Fibroblast of lung (primary cell): ENCODE measurements around the gene C6orf52. TPM values are rescaled to one million over a fixed set of nuclear protein-coding genes. Genes with fewer than 3 reads are reported as not detected.

Experiments
- DNase-seq, 2 donors: peaks; one replicate each; pipeline versions ENCODE4 v3.0.0 to v3.0.0-alpha.2; 2010; ENCODE audit warnings: low read depth in 2 of 2
- H2AFZ ChIP-seq: 2 replicates; pipeline ENCODE4 v1.5.1; 2012; ENCODE audit warnings: low read length, control low read depth, inconsistent platforms
- H3K27ac ChIP-seq: 2 replicates; pipeline ENCODE4 v1.5.1; 2011; ENCODE audit warnings: low read length, control low read depth; ENCODE audit not compliant: insufficient read depth
- H3K27me3 ChIP-seq: 2 replicates; pipeline ENCODE4 v1.5.1; 2011; ENCODE audit warnings: mild to moderate bottlenecking, low read length; ENCODE audit not compliant: control insufficient read depth, insufficient read depth
- H3K36me3 ChIP-seq: 2 replicates; pipeline ENCODE4 v1.5.1; 2011; ENCODE audit warnings: low read length; ENCODE audit not compliant: control insufficient read depth, insufficient read depth
- H3K4me1 ChIP-seq: 2 replicates; pipeline ENCODE4 v1.5.1; 2011; ENCODE audit warnings: low read length; ENCODE audit not compliant: control insufficient read depth, insufficient read depth; ENCODE audit errors: extremely low read depth
- H3K4me2 ChIP-seq: 2 replicates; pipeline ENCODE4 v1.5.1; 2011; ENCODE audit warnings: low read length, control low read depth; ENCODE audit not compliant: insufficient read depth; ENCODE audit errors: extremely low read depth
- H3K4me3 ChIP-seq, 4 experiments: fragments of 200-600 bp in 1 of 4; sonication (generic) in 1 of 4; replicated peaks in 1 of 4; 2 replicates each; pipeline ENCODE4 v1.5.1; 2011 to 2016; ENCODE audit warnings: low read length in 4 of 4, low read depth in 3 of 4, mild to moderate bottlenecking in 3 of 4, control low read depth in 2 of 4, inconsistent platforms in 1 of 4, mixed read lengths in 1 of 4; ENCODE audit not compliant: insufficient read depth in 1 of 4; ENCODE audit errors: control extremely low read depth in 1 of 4
- H3K79me2 ChIP-seq: 2 replicates; pipeline ENCODE4 v1.5.1; 2012; ENCODE audit warnings: mild to moderate bottlenecking, low read length, inconsistent platforms; ENCODE audit not compliant: control insufficient read depth, insufficient read depth
- H3K9ac ChIP-seq: 2 replicates; pipeline ENCODE4 v1.5.1; 2011; ENCODE audit warnings: mild to moderate bottlenecking, low read length, control low read depth; ENCODE audit not compliant: insufficient read depth
- H3K9me3 ChIP-seq: 2 replicates; pipeline ENCODE4 v1.5.1; 2012; ENCODE audit warnings: low read depth, low read length; ENCODE audit not compliant: control insufficient read depth, insufficient read depth
- H4K20me1 ChIP-seq: 2 replicates; pipeline ENCODE4 v1.5.1; 2011; ENCODE audit warnings: low read length; ENCODE audit not compliant: control insufficient read depth, insufficient read depth; ENCODE audit errors: extremely low read depth
- EZH2 ChIP-seq: IDR thresholded peaks from 2 replicates; pipeline ENCODE4 v1.5.1; 2012; ENCODE audit warnings: low read length, control low read depth, mild to moderate bottlenecking; ENCODE audit errors: missing control alignments
- polyA plus RNA-seq, 2 donors: library from polyadenylated mRNA; depleted of rRNA in 1 of 2; stranded (reverse) in 1 of 2; unstranded in 1 of 2; fragments of >200 nt; gene quantifications; 2 replicates each; pipeline ENCODE4 v1.2.1, GENCODE V29; 2011 to 2012; ENCODE audit warnings: missing spikeins in 1 of 2
- total RNA-seq: library from RNA; depleted of rRNA; stranded (reverse); fragments of >200 nt; gene quantifications from 2 replicates; pipeline ENCODE4 v1.2.1, GENCODE V29; 2014
- TF ChIP-seq, protein P1 (sequence below), 2 donors: IDR thresholded peaks in 1 of 2; conservative IDR thresholded peaks in 1 of 2; 1 replicate in 1 of 2; 2 replicates in 1 of 2; pipeline ENCODE4 v1.5.1; 2011 to 2012; ENCODE audit warnings: low read length in 2 of 2, control low read depth in 1 of 2, inconsistent platforms in 1 of 2, low read depth in 1 of 2, mild to moderate bottlenecking in 1 of 2

The C6orf52 gene
- total and polyA plus RNA-seq, 2 donors (not counting 1 experiment from before 2014, with no cell fraction given), result 0.26 to 0.33 TPM

DNA sequence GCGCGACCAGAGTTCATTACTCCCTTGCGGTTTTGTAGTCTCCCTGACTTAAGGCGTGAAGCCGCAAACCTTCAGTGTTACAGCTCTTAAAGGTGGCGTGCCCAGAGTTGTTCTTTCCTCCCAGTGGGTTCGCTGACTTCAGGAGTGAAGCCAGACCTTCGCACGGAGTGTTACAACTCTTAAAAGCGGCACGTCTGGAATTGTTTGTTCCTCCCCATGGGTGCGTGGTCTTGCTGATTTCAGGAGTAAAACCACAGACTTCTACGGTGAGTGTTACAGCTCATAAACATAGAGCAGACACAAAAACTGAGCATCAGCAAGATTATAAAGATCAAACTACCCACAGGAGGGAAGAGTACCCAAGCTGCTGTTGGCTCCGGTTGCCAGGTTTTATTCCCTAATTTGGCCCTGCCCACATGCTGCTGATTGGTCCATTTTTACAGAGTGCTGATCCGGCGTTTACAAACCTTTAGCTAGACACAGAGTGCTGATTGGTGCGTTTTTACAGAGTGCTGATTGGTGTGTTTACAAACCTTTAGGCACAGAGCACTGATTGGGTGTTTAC is 38.8 kb upstream of the C6orf52 start:
- Histone ChIP-seq H3K36me3 (no peaks in the 10 kb centered on the region), H4K20me1 (no peaks in the 10 kb centered on the region), H3K4me3 (no peak overlapping the region), H3K79me2 (no peaks in the 10 kb centered on the region), H3K27ac (no peak overlapping the region), H3K9me3 (no peaks in the 10 kb centered on the region), H3K4me2 (no peak overlapping the region), H3K27me3 (no peaks in the 10 kb centered on the region), H2AFZ (no peak overlapping the region), H3K4me1 (peaks cover 4% of the 10 kb centered on the region), H3K9ac (no peak overlapping the region)
- TF ChIP-seq, protein P1, sequence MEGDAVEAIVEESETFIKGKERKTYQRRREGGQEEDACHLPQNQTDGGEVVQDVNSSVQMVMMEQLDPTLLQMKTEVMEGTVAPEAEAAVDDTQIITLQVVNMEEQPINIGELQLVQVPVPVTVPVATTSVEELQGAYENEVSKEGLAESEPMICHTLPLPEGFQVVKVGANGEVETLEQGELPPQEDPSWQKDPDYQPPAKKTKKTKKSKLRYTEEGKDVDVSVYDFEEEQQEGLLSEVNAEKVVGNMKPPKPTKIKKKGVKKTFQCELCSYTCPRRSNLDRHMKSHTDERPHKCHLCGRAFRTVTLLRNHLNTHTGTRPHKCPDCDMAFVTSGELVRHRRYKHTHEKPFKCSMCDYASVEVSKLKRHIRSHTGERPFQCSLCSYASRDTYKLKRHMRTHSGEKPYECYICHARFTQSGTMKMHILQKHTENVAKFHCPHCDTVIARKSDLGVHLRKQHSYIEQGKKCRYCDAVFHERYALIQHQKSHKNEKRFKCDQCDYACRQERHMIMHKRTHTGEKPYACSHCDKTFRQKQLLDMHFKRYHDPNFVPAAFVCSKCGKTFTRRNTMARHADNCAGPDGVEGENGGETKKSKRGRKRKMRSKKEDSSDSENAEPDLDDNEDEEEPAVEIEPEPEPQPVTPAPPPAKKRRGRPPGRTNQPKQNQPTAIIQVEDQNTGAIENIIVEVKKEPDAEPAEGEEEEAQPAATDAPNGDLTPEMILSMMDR (conservative IDR thresholded peaks at IDR 0.05 in 1 of 2, IDR thresholded peaks at IDR 0.05 in 1 of 2; ENCODE audit: low read depth in 1 of 2, low read length in 2 of 2), result no peak
- no peak for TF ChIP-seq EZH2
- peak in 1 of 2 donors; percentile 56 for DNase-seq

DNA sequence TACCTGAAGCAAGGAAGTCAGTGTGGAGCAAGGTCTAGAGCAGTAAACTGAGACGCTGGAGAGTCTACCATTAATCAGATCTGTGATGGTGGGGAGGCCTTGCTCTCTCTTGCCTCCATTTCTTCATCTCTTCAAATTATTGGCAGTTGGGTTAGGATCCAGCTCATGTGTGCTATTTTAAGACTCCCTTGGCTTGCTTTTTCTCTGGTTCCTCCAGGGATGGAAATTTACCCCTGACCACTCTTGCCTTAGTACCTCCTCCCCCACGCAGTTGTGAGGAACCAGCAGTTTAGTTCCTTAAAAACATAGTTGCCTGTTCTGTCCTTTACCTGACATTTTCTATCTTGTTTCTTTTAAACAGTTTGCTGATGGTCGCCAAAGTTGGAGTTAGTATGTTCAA is 35.8 kb upstream of the C6orf52 start:
- Histone ChIP-seq H3K4me1 (peaks cover 4% of the 10 kb centered on the region), H2AFZ (no peak overlapping the region), H3K27me3 (no peaks in the 10 kb centered on the region), H3K4me3 (no peak overlapping the region), H3K9me3 (no peaks in the 10 kb centered on the region), H3K36me3 (peaks cover 2% of the 10 kb centered on the region), H3K27ac (no peak overlapping the region), H3K4me2 (no peak overlapping the region), H4K20me1 (no peaks in the 10 kb centered on the region), H3K79me2 (no peaks in the 10 kb centered on the region), H3K9ac (no peak overlapping the region)
- no peak for DNase-seq
- TF ChIP-seq, protein P1 (conservative IDR thresholded peaks at IDR 0.05 in 1 of 2, IDR thresholded peaks at IDR 0.05 in 1 of 2; ENCODE audit: low read depth in 1 of 2, low read length in 2 of 2), result no peak
- TF ChIP-seq EZH2, result no peak

DNA sequence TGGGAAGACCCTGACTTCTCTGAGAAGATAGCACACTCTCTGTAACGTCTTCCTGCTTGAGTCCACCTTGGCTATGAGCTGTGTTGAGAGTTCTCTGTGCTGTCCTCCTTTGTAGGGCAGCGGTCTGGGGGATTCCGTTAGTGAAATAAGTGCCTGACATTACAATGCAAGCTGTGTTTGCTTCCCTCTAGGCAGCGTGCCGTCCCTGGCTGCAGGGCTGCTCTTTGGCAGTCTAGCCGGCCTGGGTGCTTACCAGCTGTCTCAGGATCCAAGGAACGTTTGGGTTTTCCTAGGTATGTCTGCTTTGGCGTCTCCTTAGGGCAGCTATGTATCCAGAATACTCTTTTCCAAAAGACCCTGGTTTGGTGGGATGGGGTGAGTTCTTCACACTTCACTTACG is 31.3 kb upstream of the C6orf52 start:
- H3K9me3 ChIP-seq, result no peaks in the 10 kb centered on the region
- no peak overlapping the region for H2AFZ ChIP-seq
- no peak for TF ChIP-seq EZH2
- TF ChIP-seq, protein P1 (conservative IDR thresholded peaks at IDR 0.05 in 1 of 2, IDR thresholded peaks at IDR 0.05 in 1 of 2; ENCODE audit: low read depth in 1 of 2, low read length in 2 of 2), result no peak
- H3K79me2 ChIP-seq, result peaks cover 13% of the 10 kb centered on the region
- no peak overlapping the region for H3K9ac ChIP-seq
- no peak overlapping the region for H3K27ac ChIP-seq
- DNase-seq, result no peak
- H3K4me3 ChIP-seq, result no peak overlapping the region
- no peaks in the 10 kb centered on the region for H4K20me1 ChIP-seq
- no peak overlapping the region for H3K4me2 ChIP-seq
- H3K4me1 ChIP-seq, result no peaks in the 10 kb centered on the region
- H3K27me3 ChIP-seq, result no peaks in the 10 kb centered on the region
- H3K36me3 ChIP-seq, result peaks cover 2% of the 10 kb centered on the region
